BJ (cell line): ENCODE results near the gene PDCD7. TPM values are rescaled to one million over a fixed set of nuclear protein-coding genes. Genes with fewer than 3 reads are reported as not detected.
"Not testable (repeated sequence)": the region's sequence is repeated elsewhere in the genome, so short reads cannot be mapped to it uniquely, and the experiment has no call there.

Experiments
- CTCF ChIA-PET: fragments of 350-600 bp; formaldehyde crosslinking; extraction: SDS; loops from one replicate; lab custom pipeline; 2021; ENCODE audit warnings: antibody characterized with exemption, inconsistent platforms; lab: Yijun Ruan, JAX
- POLR2A ChIA-PET: fragments of 300-600 bp; sonication (Branson Sonifier 250); formaldehyde crosslinking; extraction: SDS; loops from one replicate; lab custom pipeline; 2021; ENCODE audit warnings: antibody characterized with exemption; lab: Charles Lee
- DNase-seq: peaks from one replicate; pipeline ENCODE4 v3.0.0-alpha.2; 2011; ENCODE audit warnings: low read depth
- H3K27me3 ChIP-seq: 2 replicates; pipeline ENCODE4 v1.6.0; 2011; ENCODE audit warnings: low read length; ENCODE audit not compliant: control insufficient read depth, insufficient read depth
- H3K36me3 ChIP-seq: 2 replicates; pipeline ENCODE4 v1.5.1; 2011; ENCODE audit warnings: low read length; ENCODE audit not compliant: control insufficient read depth, insufficient read depth
- H3K4me3 ChIP-seq: 2 replicates; pipeline ENCODE4 v1.5.1; 2011; ENCODE audit warnings: low read depth, mild to moderate bottlenecking, control low read depth, low read length
- CTCF ChIP-seq: IDR thresholded peaks from 2 replicates; pipeline ENCODE4 v1.5.1; 2011; ENCODE audit warnings: low read depth, mild to moderate bottlenecking, control low read depth, inconsistent platforms, low read length, moderate library complexity; ENCODE audit not compliant: insufficient read depth
- polyA plus RNA-seq: library from polyadenylated mRNA; depleted of rRNA; stranded (reverse); fragments of >200 nt; gene quantifications from 2 replicates; pipeline ENCODE4 v1.2.3, GENCODE V29; 2011

Gene PDCD7
- polyA plus RNA-seq, 1 experiment, result 12.0 TPM

GRCh38 chr15:65095747-65096104 lies 37.9 kb downstream of the PDCD7 start:
- POLR2A ChIA-PET, result no interaction called here
- no peaks in the 10 kb centered on the region for H3K27me3 ChIP-seq
- DNase-seq, result no peak
- CTCF ChIA-PET, result interaction anchor here (0.6 to 1.6 kb wide), 7 partner anchors 9 to 365 kb away, joined by 3 to 13 read pairs (median 3); no protein-coding TSS in a partner anchor
- H3K36me3 ChIP-seq, result peaks cover 13% of the 10 kb centered on the region
- H3K4me3 ChIP-seq, result no peak overlapping the region
- TF ChIP-seq CTCF, result no peak

GRCh38 chr15:65095011-65095746 lies 38.4 kb downstream of the PDCD7 start:
- peaks cover 9% of the 10 kb centered on the region for H3K36me3 ChIP-seq
- DNase-seq, result no peak
- ChIA-PET CTCF (interaction anchor here (0.6 to 1.5 kb wide), 6 partner anchors 8 to 364 kb away, joined by 3 to 13 read pairs (median 4); no protein-coding TSS in a partner anchor), POLR2A (no interaction called here)
- H3K27me3 ChIP-seq, result no peaks in the 10 kb centered on the region
- no peak for TF ChIP-seq CTCF
- no peak overlapping the region for H3K4me3 ChIP-seq

GRCh38 chr15:65094294-65094995 lies 39.2 kb downstream of the PDCD7 start:
- Histone ChIP-seq H3K36me3 (peaks cover 8% of the 10 kb centered on the region), H3K27me3 (no peaks in the 10 kb centered on the region), H3K4me3 (no peak overlapping the region)
- no peak for TF ChIP-seq CTCF
- DNase-seq, result no peak
- POLR2A ChIA-PET, result no interaction called here
- CTCF ChIA-PET, result interaction anchor here (1.0 kb wide), 1 partner anchor 56 kb away, joined by 3 read pairs; no protein-coding TSS in a partner anchor

- H3K36me3 ChIP-seq, CTCF ChIA-PET, POLR2A ChIA-PET, DNase-seq, H3K4me3 ChIP-seq, H3K27me3 ChIP-seq: not testable (repeated sequence)
Measured at GRCh38 chr15:65093793-65094170, 39.8 kb downstream of the PDCD7 start.

- H3K36me3 ChIP-seq, result peaks cover 5% of the 10 kb centered on the region
- TF ChIP-seq CTCF, result no peak
- ChIA-PET POLR2A (interaction anchor here (0.6 kb wide), 1 partner anchor 221 kb away, joined by 13 read pairs; no protein-coding TSS in a partner anchor), CTCF (interaction anchor here (0.8 to 2.2 kb wide), 2 partner anchors 8 to 59 kb away, joined by 3 to 13 read pairs; no protein-coding TSS in a partner anchor)
- no peaks in the 10 kb centered on the region for H3K27me3 ChIP-seq
- no peak overlapping the region for H3K4me3 ChIP-seq
- DNase-seq, result no peak
Measured at GRCh38 chr15:65092911-65093792, 40.5 kb downstream of the PDCD7 start.
